Fibroblast of lung (primary cell): ENCODE results near the gene SIM1. TPM values are rescaled to one million over a fixed set of nuclear protein-coding genes. Genes with fewer than 3 reads are reported as not detected.

ENCODE experiments used
- DNase-seq, 2 donors: peaks; one replicate each; pipeline versions ENCODE4 v3.0.0 to v3.0.0-alpha.2; 2010; ENCODE audit warnings: low read depth in 2 of 2
- H2AFZ ChIP-seq: 2 replicates; pipeline ENCODE4 v1.5.1; 2012; ENCODE audit warnings: low read length, control low read depth, inconsistent platforms
- H3K27ac ChIP-seq: 2 replicates; pipeline ENCODE4 v1.5.1; 2011; ENCODE audit warnings: low read length, control low read depth; ENCODE audit not compliant: insufficient read depth
- H3K27me3 ChIP-seq: 2 replicates; pipeline ENCODE4 v1.5.1; 2011; ENCODE audit warnings: mild to moderate bottlenecking, low read length; ENCODE audit not compliant: control insufficient read depth, insufficient read depth
- H3K36me3 ChIP-seq: 2 replicates; pipeline ENCODE4 v1.5.1; 2011; ENCODE audit warnings: low read length; ENCODE audit not compliant: control insufficient read depth, insufficient read depth
- H3K4me1 ChIP-seq: 2 replicates; pipeline ENCODE4 v1.5.1; 2011; ENCODE audit warnings: low read length; ENCODE audit not compliant: control insufficient read depth, insufficient read depth; ENCODE audit errors: extremely low read depth
- H3K4me2 ChIP-seq: 2 replicates; pipeline ENCODE4 v1.5.1; 2011; ENCODE audit warnings: low read length, control low read depth; ENCODE audit not compliant: insufficient read depth; ENCODE audit errors: extremely low read depth
- H3K4me3 ChIP-seq, 4 experiments: fragments of 200-600 bp in 1 of 4; sonication (generic) in 1 of 4; replicated peaks in 1 of 4; 2 replicates each; pipeline ENCODE4 v1.5.1; 2011 to 2016; ENCODE audit warnings: low read length in 4 of 4, low read depth in 3 of 4, mild to moderate bottlenecking in 3 of 4, control low read depth in 2 of 4, inconsistent platforms in 1 of 4, mixed read lengths in 1 of 4; ENCODE audit not compliant: insufficient read depth in 1 of 4; ENCODE audit errors: control extremely low read depth in 1 of 4
- H3K79me2 ChIP-seq: 2 replicates; pipeline ENCODE4 v1.5.1; 2012; ENCODE audit warnings: mild to moderate bottlenecking, low read length, inconsistent platforms; ENCODE audit not compliant: control insufficient read depth, insufficient read depth
- H3K9ac ChIP-seq: 2 replicates; pipeline ENCODE4 v1.5.1; 2011; ENCODE audit warnings: mild to moderate bottlenecking, low read length, control low read depth; ENCODE audit not compliant: insufficient read depth
- H3K9me3 ChIP-seq: 2 replicates; pipeline ENCODE4 v1.5.1; 2012; ENCODE audit warnings: low read depth, low read length; ENCODE audit not compliant: control insufficient read depth, insufficient read depth
- H4K20me1 ChIP-seq: 2 replicates; pipeline ENCODE4 v1.5.1; 2011; ENCODE audit warnings: low read length; ENCODE audit not compliant: control insufficient read depth, insufficient read depth; ENCODE audit errors: extremely low read depth
- EZH2 ChIP-seq: IDR thresholded peaks from 2 replicates; pipeline ENCODE4 v1.5.1; 2012; ENCODE audit warnings: low read length, control low read depth, mild to moderate bottlenecking; ENCODE audit errors: missing control alignments
- polyA plus RNA-seq, 2 donors: library from polyadenylated mRNA; depleted of rRNA in 1 of 2; stranded (reverse) in 1 of 2; unstranded in 1 of 2; fragments of >200 nt; gene quantifications; 2 replicates each; pipeline ENCODE4 v1.2.1, GENCODE V29; 2011 to 2012; ENCODE audit warnings: missing spikeins in 1 of 2
- total RNA-seq: library from RNA; depleted of rRNA; stranded (reverse); fragments of >200 nt; gene quantifications from 2 replicates; pipeline ENCODE4 v1.2.1, GENCODE V29; 2014
- TF ChIP-seq, protein P1 (sequence below), 2 donors: IDR thresholded peaks in 1 of 2; conservative IDR thresholded peaks in 1 of 2; 1 replicate in 1 of 2; 2 replicates in 1 of 2; pipeline ENCODE4 v1.5.1; 2011 to 2012; ENCODE audit warnings: low read length in 2 of 2, control low read depth in 1 of 2, inconsistent platforms in 1 of 2, low read depth in 1 of 2, mild to moderate bottlenecking in 1 of 2

SIM1 gene
- total and polyA plus RNA-seq, 2 donors (not counting 1 experiment from before 2014, with no cell fraction given), result not detected

DNA sequence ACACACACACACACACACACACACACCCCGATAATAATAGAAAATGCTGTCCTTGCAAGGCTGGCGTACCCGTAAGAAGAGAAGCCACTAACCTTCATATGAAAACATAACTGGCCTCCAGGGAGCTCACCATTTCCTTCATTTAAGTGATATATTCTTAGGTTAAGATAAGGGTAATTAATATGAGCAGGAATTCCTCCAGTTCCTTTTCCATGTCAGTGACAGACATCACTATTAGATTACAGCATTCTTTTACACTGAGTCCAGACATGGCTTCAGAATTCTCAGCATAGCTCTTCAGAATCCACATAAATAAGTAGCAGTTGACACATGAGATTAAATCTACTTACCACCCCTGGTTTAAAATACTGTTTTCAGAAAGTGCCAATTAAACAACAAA is 121.9 kb downstream of the SIM1 start:
- H3K79me2 ChIP-seq, result no peaks in the 10 kb centered on the region
- H3K27ac ChIP-seq, result no peak overlapping the region
- H2AFZ ChIP-seq, result no peak overlapping the region
- no peak overlapping the region for H3K9ac ChIP-seq
- H3K4me1 ChIP-seq, result peaks cover 5% of the 10 kb centered on the region
- no peaks in the 10 kb centered on the region for H4K20me1 ChIP-seq
- H3K4me2 ChIP-seq, result no peak overlapping the region
- no peaks in the 10 kb centered on the region for H3K27me3 ChIP-seq
- no peaks in the 10 kb centered on the region for H3K36me3 ChIP-seq
- peak in 1 of 2 donors; percentile 93 for DNase-seq
- H3K4me3 ChIP-seq, result no peak overlapping the region
- H3K9me3 ChIP-seq, result no peaks in the 10 kb centered on the region
- TF ChIP-seq, protein P1, sequence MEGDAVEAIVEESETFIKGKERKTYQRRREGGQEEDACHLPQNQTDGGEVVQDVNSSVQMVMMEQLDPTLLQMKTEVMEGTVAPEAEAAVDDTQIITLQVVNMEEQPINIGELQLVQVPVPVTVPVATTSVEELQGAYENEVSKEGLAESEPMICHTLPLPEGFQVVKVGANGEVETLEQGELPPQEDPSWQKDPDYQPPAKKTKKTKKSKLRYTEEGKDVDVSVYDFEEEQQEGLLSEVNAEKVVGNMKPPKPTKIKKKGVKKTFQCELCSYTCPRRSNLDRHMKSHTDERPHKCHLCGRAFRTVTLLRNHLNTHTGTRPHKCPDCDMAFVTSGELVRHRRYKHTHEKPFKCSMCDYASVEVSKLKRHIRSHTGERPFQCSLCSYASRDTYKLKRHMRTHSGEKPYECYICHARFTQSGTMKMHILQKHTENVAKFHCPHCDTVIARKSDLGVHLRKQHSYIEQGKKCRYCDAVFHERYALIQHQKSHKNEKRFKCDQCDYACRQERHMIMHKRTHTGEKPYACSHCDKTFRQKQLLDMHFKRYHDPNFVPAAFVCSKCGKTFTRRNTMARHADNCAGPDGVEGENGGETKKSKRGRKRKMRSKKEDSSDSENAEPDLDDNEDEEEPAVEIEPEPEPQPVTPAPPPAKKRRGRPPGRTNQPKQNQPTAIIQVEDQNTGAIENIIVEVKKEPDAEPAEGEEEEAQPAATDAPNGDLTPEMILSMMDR (conservative IDR thresholded peaks at IDR 0.05 in 1 of 2, IDR thresholded peaks at IDR 0.05 in 1 of 2; ENCODE audit: low read depth in 1 of 2, low read length in 2 of 2), result no peak
- no peak for TF ChIP-seq EZH2

DNA sequence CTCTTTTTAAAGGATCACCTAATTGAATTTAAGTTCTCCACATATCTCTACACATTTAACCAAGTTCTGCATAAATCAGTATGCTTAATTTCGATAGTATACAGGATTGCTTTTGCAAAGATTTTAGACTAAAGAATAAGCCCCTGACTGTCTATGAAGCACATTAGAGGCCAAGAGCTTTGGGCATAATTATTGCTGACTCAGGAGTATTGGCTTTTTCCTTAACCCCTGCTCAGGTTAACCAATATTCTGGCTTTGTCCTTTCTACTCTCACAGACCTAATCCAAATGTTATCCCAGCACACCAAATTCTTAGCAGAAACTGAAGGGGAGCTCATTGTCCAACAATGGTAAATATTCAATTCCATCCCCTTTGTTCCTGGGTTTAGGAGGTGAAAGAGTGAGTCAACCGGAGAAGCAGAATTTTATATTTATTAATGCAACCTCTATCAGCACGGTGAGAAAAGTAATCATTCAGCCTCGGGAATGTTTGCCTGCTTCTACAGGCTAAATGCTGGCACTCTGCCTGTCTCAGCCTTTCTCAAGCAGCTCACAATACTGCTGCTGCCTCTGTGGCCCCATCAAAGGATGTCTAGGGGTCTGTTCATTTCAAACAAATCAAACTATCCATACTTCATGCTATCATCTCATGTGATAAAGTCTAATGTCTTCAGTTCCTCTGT is 125.0 kb downstream of the SIM1 start:
- Histone ChIP-seq H3K4me1 (no peaks in the 10 kb centered on the region), H3K27ac (no peak overlapping the region), H3K9ac (no peak overlapping the region), H3K4me2 (no peak overlapping the region), H2AFZ (no peak overlapping the region), H3K27me3 (no peaks in the 10 kb centered on the region), H4K20me1 (no peaks in the 10 kb centered on the region), H3K9me3 (no peaks in the 10 kb centered on the region), H3K36me3 (no peaks in the 10 kb centered on the region), H3K4me3 (no peak overlapping the region), H3K79me2 (no peaks in the 10 kb centered on the region)
- TF ChIP-seq EZH2, result no peak
- TF ChIP-seq, protein P1 (conservative IDR thresholded peaks at IDR 0.05 in 1 of 2, IDR thresholded peaks at IDR 0.05 in 1 of 2; ENCODE audit: low read depth in 1 of 2, low read length in 2 of 2), result no peak
- peak in 1 of 2 donors; percentile 64 for DNase-seq

DNA sequence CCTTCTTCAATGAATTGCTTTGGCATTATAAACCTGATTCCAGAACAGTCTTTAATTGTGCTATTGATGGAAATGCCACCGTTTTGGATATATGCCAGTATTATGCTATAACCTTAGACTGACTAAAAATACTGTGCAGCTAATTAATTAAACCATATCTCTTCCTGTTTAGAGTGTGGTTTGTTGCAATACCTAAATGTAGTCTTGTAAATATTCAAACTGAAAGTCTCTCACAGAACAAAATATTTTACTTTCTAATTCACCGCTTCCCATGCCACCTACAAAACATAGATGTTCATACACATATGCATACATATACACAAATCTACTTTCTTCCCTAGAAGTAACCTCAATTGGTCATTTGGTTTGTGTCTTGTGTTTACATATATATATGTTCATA is 126.6 kb downstream of the SIM1 start:
- no peak for DNase-seq
- no peak overlapping the region for H3K9ac ChIP-seq
- no peak overlapping the region for H2AFZ ChIP-seq
- H3K36me3 ChIP-seq, result no peaks in the 10 kb centered on the region
- H3K4me3 ChIP-seq, result no peak overlapping the region
- H3K4me2 ChIP-seq, result no peak overlapping the region
- no peaks in the 10 kb centered on the region for H3K79me2 ChIP-seq
- no peaks in the 10 kb centered on the region for H3K27me3 ChIP-seq
- TF ChIP-seq, protein P1 (conservative IDR thresholded peaks at IDR 0.05 in 1 of 2, IDR thresholded peaks at IDR 0.05 in 1 of 2; ENCODE audit: low read depth in 1 of 2, low read length in 2 of 2), result no peak
- TF ChIP-seq EZH2, result no peak
- H3K4me1 ChIP-seq, result no peaks in the 10 kb centered on the region
- no peak overlapping the region for H3K27ac ChIP-seq
- no peaks in the 10 kb centered on the region for H4K20me1 ChIP-seq
- H3K9me3 ChIP-seq, result no peaks in the 10 kb centered on the region
